Measurements from ENCODE around the gene ACVR1. TPM values are rescaled to one million over a fixed set of nuclear protein-coding genes. Genes with fewer than 3 reads are reported as not detected.

The ACVR1 gene
- polyA plus RNA-seq, 1 of the 3 experiments (the other 2 are of a cell fraction) = 22.4 TPM

- CTCF ChIA-PET = interaction anchor here (0.6 to 2.4 kb wide), 13 partner anchors 10 to 870 kb away, joined by 3 to 9 read pairs (median 4); no protein-coding TSS in a partner anchor
- TF ChIP-seq FOXJ3 (CRISPR knock-in tag; IDR thresholded peaks at IDR 0.05) (no peak), SIN3A (IDR thresholded peaks at IDR 0.05; ENCODE audit: borderline replicate concordance, low read depth, low read length) (0 out of 2 replicates have a peak, but pooled peaks have one; percentile 6)
- Histone ChIP-seq H3K27ac (ENCODE audit: low read depth in 2 of 2, low read length in 1 of 2) (peak overlapping the region; percentile 82 to 86), H3K79me2 (ENCODE audit: insufficient read depth) (peaks cover 49% of the 10 kb centered on the region), H2AFZ (ENCODE audit: low read depth) (peak overlapping the region; percentile 26; the same call in 1 of the 2 replicates), H3K9me2 (no peaks in the 10 kb centered on the region), H3K4me1 (ENCODE audit: control insufficient read depth in 1 of 2, insufficient read depth in 2 of 2, low read depth in 1 of 2, low read length in 1 of 2) (peaks cover 8 to 23% of the 10 kb centered on the region in 2 experiments; a peak in 3 of 4 replicates), H3K4me3 (ENCODE audit: low read depth in 2 of 2, low read length in 1 of 2) (peak overlapping the region; percentile 74 to 88), H3K9me3 (no peaks in the 10 kb centered on the region), H3K9ac (peak overlapping the region; percentile 81), H4K20me1 (ENCODE audit: insufficient read depth) (peaks cover 29% of the 10 kb centered on the region), H3K36me3 (replicated peaks in 1 of 2; ENCODE audit: control insufficient read depth in 1 of 2, insufficient read depth in 2 of 2, low read length in 1 of 2) (peaks cover 0 to 2% of the 10 kb centered on the region in 2 experiments), H3K4me2 (peak overlapping the region; percentile 83), H3F3A (replicated peaks; ENCODE audit: insufficient read depth) (peaks cover 3% of the 10 kb centered on the region), H3K27me3 (ENCODE audit: insufficient read depth) (no peaks in the 10 kb centered on the region)
- DNase-seq = no peak
- POLR2A ChIA-PET = interaction anchor here (0.8 to 1.6 kb wide), 5 partner anchors 11 to 148 kb away, joined by 3 to 10 read pairs (median 5); no protein-coding TSS in a partner anchor
- 0% methylated on average over 12 of the region's 53 CpGs for WGBS (ENCODE audit: low lambda C conversion rate)
Measured at GRCh38 chr2:157875641-157876065, 477 bp downstream of the ACVR1 start.

DNA sequence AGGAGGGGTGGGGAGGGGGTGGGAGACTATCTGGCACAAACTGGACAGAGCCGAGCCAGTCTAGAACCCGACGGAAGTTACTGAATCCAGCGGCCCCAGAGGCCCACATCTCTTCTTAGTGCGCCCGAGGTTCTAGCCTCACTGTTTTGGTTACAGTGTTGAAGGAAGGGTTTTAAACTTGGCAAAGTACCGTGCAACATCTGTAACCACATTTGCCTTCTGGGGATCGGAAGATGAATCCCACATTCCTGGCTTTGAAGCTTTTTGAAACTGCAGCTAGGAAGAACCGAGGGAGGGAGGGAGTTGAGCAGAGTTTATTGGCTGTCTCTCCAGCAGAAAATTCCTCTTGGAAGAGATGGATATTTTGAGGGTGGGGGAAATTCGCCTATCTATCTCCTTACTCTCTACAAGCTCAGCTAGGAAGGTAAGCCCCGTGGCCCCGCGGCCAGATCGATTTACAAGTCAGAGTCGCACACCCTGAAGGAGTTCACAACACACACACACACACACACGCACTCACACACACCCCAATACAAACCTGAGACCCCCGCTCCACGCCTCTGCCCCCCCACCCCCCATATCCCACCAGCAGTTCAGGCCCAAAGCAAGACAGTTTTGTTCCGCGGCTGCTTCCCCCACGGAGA, 1.0 kb downstream of the ACVR1 start:
- Histone ChIP-seq H3F3A (replicated peaks; ENCODE audit: insufficient read depth) (peaks cover 3% of the 10 kb centered on the region), H3K4me2 (peak overlapping the region; percentile 83), H3K9ac (peak overlapping the region; percentile 64), H3K27ac (ENCODE audit: low read depth in 2 of 2, low read length in 1 of 2) (peak overlapping the region; percentile 77 to 82), H3K9me3 (no peaks in the 10 kb centered on the region), H3K4me1 (ENCODE audit: control insufficient read depth in 1 of 2, insufficient read depth in 2 of 2, low read depth in 1 of 2, low read length in 1 of 2) (peaks cover 8 to 23% of the 10 kb centered on the region in 2 experiments; a peak in 3 of 4 replicates), H3K79me2 (ENCODE audit: insufficient read depth) (peaks cover 55% of the 10 kb centered on the region), H3K27me3 (ENCODE audit: insufficient read depth) (no peaks in the 10 kb centered on the region), H2AFZ (ENCODE audit: low read depth) (peak overlapping the region; percentile 26; the same call in 1 of the 2 replicates), H3K36me3 (replicated peaks in 1 of 2; ENCODE audit: control insufficient read depth in 1 of 2, insufficient read depth in 2 of 2, low read length in 1 of 2) (peaks cover 0 to 2% of the 10 kb centered on the region in 2 experiments), H3K4me3 (ENCODE audit: low read depth in 2 of 2, low read length in 1 of 2) (peak overlapping the region; percentile 74 to 88), H3K9me2 (no peaks in the 10 kb centered on the region), H4K20me1 (ENCODE audit: insufficient read depth) (peaks cover 29% of the 10 kb centered on the region)
- ChIA-PET POLR2A (interaction anchor here (0.8 to 1.6 kb wide), 4 partner anchors 10 to 149 kb away, joined by 3 to 10 read pairs (median 6); no protein-coding TSS in a partner anchor), CTCF (interaction anchor here (0.6 to 2.4 kb wide), 8 partner anchors 10 to 582 kb away, joined by 3 to 9 read pairs (median 4); no protein-coding TSS in a partner anchor)
- peak; percentile 38 for DNase-seq
- no peak for TF ChIP-seq POLR2AphosphoS5 (IDR thresholded peaks at IDR 0.05; ENCODE audit: low read depth, low read length)
- no peak for TF ChIP-seq REST (IDR thresholded peaks at IDR 0.05; ENCODE audit: low read depth, low read length)
- TF ChIP-seq YY1 (IDR thresholded peaks at IDR 0.05; ENCODE audit: low read depth) = no peak
- peak; percentile 35; the same call in 1 of the 2 replicates for TF ChIP-seq NFIC (IDR thresholded peaks at IDR 0.05; ENCODE audit: borderline replicate concordance)
- TF ChIP-seq RFX5 (IDR thresholded peaks at IDR 0.05; ENCODE audit: low read length) = no peak
- TF ChIP-seq ZBTB33 (IDR thresholded peaks at IDR 0.05; ENCODE audit: borderline replicate concordance, low read depth) = no peak
- no peak for TF ChIP-seq TAF1 (IDR thresholded peaks at IDR 0.05; ENCODE audit: borderline replicate concordance, low read depth, low read length)
- no peak for TF ChIP-seq MXI1 (IDR thresholded peaks at IDR 0.05; ENCODE audit: low read depth, low read length)
- no peak for TF ChIP-seq TEAD4 (IDR thresholded peaks at IDR 0.05; ENCODE audit: borderline replicate concordance, insufficient read depth)
- no peak for TF ChIP-seq RXRA (IDR thresholded peaks at IDR 0.05; ENCODE audit: borderline replicate concordance, low read depth)
- TF ChIP-seq, protein P1, sequence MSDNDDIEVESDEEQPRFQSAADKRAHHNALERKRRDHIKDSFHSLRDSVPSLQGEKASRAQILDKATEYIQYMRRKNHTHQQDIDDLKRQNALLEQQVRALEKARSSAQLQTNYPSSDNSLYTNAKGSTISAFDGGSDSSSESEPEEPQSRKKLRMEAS (IDR thresholded peaks at IDR 0.05; ENCODE audit: low read depth) = no peak
- 0 out of 2 replicates have a peak, but pooled peaks have one; percentile 22 for TF ChIP-seq RCOR1 (IDR thresholded peaks at IDR 0.05; ENCODE audit: low read length)
- 1% methylated on average over 20 of the region's 21 CpGs for WGBS (ENCODE audit: low lambda C conversion rate)

All from SK-N-SH (cell line).